GM19395 (cell line): Measurements from ENCODE around the gene GLIS2.
A peak's percentile ranks its signal among the peaks of the same experiment; 100 is the strongest.

Experiments
- ATAC-seq: cut with Tn5 transposase; IDR thresholded peaks from one replicate; pipeline ENCODE4 v1.9.1; 2021; ENCODE audit warnings: mild to moderate bottlenecking, moderate library complexity; ENCODE audit not compliant: unreplicated experiment

Gene GLIS2

DNA sequence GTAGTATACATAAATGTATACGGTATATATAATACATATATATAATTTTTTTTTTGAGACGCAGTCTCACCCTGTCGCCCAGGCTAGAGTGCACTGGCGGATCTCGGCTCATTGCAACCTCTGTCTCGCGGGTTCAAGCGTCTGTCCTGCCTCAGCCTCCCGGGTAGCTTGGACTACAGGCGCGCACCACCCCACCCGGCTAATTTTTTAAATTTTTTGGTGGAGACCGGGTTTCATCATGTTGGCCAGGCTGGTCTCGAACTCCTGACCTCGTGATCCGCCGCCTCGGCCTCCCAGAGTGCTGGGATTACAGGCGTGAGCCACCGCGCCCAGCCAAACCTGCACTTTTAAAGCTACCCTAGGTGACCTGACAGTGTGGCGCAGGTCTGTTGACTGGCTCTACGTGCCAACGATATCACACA, 34.5 kb downstream of the GLIS2 start:
- ATAC-seq = peak; percentile 7

DNA sequence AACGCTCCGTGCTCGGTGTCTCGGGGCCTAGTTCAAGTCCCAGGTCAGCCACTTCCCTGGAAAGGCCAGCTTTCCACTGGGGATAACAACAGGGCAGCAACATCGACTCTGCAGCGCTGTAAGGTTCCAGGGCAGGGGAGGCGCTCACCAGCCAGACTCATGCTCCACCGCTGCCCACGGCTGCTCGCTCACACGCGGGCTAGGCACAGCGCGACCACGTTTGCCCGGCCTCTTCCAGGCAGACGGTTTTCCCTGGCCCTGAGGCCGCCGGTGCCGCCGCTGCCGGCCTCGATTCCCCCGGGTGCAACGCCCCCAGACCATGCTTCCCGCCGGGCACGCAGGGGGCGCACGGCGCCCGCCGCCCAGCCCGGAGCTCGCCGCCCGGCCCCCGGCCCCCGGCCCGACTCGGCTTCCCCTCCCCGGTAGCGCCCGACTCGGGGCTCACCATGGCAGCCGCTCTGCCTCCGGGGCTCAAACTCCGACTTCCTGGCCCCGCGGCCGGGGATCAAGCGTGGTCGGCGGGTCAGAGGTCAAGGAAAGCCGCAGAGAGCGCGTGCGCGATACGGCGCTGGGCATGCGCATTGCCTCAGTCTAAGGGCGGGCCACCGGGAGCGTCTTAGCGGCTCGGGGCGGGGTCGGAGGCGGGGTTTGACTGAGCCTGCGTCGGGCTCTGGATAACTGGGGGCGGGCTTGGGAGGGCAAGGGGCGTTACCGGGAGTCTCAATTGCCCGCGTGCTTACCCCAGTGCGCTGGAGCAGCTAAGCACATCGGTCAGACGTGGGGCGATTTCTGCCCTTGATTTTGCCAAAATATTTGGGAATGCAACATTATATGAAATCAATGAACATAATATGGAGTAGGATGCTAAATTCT, 35.2 kb downstream of the GLIS2 start, which contains the start of gene PAM16:
PAM16 (minus strand) TSS at position 535 of the 873 bp plus-strand sequence; CDS start at position 448, 87 bp downstream.
- peak; percentile 89 for ATAC-seq

DNA sequence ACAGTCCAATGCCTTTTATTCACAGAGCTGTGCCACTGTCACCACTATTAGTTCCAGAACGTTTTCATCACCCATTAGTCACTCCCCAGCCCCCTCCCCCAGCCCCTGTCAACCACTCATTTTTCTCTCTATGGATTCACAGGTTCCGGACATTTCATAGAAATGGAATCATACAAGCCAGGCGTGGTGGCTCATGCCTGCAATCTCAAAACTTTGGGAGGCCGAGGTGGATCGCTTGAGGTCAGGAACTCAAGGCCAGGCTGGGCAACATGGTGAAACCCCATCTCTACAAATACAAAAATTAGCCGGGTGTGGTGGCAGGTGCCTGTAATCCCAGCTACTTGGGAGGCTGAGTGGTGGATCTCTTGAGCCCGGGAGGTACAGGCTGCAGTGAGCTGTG, 36.0 kb downstream of the GLIS2 start:
- no peak for ATAC-seq

DNA sequence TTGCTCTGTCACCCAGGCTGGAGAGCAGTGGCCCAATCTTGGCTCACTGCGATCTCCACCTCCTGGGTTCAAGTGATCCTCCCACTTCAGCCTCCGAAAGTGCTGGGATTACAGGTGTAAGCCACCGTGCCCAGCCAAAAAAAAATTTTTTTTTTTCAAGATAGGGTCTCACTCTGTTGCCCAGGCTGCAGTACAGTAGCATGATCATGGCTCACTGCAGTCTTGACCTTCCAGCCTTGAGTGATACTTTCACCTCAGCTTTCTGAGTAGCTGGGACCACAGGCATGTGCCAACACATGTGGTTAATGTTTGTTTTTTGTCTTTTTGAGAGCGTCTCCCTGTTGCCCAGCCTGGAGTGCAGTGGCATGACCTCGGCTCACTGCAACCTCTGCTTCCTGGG, 37.0 kb downstream of the GLIS2 start:
- no peak for ATAC-seq

DNA sequence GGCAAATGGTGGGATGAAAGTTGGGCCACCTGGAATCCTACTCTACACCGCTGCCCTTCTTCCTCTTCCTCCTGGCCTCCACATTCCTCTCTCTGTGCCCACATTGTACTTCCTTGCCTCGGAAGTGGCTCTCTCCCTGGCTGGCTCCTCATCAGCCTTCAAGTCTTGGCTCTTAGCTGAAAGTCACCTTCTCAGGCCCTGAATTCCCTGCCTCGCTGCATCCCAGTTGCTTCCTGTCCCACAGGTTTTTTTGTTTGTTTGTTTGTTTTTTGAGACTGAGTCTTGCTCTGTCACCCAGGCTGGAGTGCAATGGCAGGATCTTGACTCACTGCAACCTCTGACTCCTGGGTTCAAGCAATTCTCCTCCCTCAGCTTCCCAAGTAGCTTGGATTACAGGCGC, 37.8 kb downstream of the GLIS2 start:
- ATAC-seq = no peak

DNA sequence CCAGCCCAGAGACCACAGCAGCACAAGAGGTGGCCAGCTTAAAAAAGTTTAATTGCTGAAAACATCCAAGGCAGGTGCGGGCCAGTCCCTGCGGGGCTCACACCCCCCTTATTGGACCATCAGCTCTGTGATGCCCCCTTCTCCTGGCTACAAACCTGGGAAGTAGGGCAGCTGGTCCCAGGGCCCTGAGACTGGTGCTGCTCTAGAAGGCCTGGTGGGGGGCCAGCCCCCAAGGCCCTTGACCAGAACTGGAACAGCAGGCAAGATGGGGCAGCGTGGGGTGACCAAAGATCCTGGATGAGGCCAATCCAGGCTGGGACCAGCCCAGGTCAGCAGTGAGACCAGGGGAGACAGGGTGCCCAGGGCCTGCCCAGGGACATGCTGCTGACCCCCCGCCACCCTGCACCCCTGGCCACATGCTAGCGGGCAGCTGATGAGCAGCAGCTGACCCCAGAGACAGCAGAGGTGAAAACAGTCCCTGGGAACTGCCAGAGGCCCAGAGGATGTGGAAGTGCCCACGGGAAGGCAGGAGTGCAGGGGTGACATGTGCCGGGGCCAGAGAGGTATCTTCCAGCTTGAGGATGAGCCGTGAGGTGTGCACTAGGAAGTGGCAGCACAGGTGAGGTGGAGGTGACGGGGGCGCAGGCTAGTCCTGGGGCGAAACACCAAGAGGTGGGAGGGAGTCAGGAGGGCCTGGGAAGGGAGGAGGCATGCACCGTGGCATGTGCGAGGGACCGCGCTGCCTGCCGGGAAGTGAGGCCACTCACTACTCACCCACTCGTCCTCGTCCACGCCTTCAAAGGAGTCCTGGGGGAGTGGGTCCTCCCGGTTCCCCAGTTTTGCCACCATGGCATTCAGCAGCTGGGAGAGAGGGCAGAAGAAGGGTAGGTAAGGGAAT, 38.9 kb downstream of the GLIS2 start:
- ATAC-seq = no peak

DNA sequence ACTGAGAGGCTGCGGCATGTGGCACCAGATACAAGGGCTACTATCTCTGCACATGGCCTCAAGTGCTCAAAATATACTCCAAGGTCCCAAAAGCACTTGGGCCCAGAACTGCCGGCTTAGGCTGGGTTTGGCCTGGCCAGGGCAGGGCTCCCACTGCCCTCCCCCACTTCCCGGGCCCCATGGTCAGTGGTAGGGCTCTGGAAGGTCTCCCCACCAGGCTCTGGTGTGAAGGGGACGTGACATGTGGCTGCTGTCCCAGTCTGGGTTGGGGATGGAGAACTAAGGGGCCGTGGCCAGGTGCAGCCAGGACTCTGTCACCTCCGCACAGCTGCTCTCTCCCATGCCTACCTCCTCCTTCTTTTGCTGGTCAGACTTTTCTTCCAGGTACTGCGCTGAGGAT, 41.0 kb downstream of the GLIS2 start:
- no peak for ATAC-seq

DNA sequence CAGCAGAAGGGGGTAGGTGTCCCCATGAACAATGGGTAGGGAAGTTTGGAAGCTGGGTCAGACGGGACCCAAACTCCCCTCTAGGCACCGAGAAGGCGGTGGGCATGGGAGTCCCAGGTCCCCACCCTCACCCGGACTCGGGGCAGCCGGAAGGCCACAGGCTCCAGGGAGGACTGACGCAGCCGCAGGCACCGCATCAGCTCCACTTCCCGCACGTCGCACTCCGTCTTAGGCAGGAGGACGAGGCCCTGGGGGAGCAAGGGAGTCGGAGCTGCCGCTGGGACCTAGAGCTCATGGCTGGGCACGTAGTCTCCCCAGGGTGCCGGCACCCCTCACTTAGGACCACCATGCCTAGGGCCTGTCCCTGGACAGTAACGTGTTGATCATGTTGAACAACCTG, 42.4 kb downstream of the GLIS2 start:
- no peak for ATAC-seq

DNA sequence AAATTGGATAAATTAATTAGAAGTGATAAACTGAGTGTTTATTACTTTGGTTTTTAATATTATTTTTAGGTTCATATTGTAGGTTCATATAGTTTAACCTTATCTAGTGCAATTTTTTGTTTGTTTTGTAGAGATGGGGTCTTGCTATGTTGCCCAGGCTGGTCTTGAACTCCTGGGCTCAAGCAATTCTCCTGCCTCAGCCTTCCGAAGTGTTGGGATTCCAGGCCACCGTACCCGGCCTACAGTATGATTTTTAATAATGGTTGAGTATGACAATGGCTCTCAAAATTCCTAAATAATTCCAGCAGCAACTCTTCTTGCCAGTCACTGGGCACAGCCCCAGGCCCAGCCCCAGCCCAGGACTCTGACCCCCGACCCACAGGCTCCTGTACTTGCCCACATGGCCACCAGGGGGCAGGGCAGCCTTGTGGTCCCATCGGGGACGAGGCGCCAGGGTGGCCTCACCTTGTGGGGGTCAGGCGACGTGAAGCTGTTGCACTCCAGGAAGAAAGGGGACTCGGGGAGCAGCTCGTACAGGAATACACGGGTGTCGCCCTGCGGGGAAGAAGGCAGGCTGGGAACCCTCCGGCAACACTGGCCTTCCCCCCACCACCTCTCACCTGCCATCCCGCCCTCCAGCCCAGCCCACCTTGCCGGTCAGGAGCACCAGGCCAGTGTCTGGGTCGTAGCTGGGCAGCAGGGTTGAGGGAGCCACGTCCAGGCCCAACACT, 43.1 kb downstream of the GLIS2 start:
- no peak for ATAC-seq

DNA sequence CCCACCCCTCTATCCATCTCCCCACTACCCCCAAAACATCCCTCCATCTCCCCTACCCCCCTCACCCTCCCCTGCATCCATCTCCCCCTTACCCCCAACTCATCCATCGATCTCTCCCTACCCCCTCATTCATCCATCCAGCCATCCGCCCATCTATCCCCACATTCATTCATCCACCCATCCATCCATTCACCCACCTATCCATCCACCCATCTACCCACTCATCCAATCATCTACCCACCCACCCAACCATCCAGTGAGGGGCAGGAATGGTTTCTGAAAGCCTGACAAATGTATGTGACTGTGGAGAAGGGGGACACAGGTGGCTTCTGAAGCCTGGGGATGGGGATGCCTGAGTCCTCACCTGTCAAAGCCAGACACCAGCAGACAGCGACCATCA, 44.0 kb downstream of the GLIS2 start:
- no peak for ATAC-seq

DNA sequence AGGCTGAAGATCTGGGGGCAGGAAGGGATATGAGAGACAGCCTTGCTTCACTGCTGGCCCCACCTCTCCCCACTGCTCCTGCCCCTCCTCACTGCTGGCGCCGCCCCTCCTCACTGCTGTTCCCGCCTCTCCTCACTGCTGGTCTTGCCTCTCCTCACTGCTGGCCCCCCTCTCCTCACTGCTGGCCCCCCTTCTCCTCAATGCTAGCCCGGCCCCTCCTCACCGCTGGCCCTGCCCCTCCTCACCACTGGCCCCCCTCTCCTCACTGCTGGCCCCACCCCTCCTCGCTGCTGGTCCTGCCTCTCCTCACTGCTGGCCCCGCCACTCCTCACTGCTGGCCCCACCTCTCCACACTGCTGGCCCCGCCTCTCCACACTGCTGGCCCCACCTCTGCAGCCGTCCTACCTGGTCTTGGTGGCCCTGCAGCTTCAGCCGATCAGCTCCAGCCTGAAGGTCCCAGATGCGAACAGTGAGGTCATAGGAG, 44.7 kb downstream of the GLIS2 start:
- no peak for ATAC-seq

DNA sequence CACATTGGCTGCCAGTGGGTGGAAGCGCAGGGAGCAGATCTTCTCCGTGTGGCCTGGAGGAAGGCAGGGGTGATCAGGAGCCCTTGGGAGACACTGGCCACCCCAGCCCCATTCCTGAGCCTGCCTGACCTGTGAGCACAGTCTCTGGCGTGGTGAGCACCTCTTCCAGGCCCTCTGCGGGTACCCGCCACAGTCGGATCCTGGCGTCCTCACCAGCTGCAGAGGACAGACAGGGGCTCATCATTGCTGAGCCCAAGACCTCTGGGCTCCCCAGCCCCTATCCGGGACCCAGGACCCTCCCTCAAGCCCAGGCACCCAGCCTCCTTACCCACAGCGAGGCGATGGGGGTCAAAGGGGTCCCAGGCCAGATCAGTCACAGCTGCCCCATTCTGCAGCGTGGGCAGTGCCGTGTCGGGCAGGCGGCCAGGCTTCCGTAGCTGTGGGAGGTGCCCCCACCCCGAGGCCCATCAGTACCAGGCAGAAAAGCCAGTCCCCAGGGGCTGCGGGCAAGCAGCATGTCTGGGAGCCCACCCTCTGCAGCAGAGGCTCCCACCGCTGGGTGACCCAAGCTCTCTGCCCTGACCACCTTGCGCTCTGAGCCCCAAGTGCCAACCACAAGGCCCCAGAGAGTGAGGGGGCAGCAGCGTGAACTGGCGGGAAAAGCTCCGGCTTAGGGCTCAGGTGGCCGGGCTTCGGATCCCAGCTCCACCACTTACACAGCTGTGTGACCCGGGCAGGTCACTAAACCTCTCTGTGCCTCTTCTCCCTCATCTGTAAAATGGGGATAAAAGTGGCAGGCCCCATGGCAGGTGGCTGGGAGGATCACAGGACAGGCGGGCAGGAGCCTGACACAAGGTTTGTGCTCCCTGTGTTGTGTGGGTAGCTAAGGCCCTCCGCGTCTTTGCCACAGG, 45.4 kb downstream of the GLIS2 start:
- ATAC-seq = no peak

DNA sequence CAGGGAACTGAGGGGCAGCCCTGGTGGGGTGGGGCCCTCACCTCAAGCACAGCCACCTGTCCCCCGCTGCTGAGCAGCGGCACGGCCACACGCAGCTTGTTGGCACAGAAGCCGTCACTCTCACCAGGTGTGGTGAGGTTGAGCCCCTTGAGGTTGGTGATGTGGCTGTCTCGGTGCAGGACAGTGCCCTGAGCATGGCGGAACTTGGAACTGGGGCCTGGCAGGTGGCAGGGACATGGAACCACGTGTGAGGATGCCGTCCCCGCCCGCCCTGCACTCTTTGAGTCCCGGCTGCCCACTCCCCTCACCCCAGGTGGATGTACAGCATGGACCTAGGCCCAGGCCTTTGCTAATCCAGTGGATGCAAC, 46.1 kb downstream of the GLIS2 start:
- no peak for ATAC-seq

DNA sequence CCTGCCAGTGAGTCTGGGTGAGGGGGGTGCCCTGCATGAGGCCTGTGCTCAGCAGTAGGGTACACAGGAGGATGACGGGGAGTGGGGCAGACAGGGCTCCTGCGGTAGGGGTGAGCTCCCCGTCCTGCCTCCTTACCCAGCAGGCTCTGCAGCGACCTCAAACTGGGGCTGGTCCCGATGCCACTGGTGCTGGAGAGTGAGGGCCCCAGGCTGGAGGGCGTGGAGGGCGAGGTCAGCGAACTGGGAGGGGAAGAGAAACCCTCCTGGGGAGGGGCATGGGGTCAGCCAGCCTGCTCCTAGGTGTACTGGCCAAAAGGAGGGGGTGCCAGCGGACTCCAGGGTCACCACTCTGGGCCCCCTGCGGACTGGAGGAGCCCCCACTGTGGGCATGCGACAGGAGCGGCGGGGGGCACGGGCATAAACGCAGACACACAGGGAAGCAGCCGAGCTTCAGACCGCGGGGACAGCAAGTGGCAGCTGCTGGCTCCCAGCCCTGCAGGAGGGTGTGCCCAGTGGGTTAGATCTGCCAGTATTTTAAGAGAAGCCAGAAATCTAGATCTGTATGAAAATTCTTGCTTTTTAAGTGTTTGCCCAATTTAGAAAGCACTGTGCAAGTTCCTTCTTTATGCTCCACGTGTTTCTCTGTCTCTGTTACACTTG, 46.7 kb downstream of the GLIS2 start:
- ATAC-seq = no peak

DNA sequence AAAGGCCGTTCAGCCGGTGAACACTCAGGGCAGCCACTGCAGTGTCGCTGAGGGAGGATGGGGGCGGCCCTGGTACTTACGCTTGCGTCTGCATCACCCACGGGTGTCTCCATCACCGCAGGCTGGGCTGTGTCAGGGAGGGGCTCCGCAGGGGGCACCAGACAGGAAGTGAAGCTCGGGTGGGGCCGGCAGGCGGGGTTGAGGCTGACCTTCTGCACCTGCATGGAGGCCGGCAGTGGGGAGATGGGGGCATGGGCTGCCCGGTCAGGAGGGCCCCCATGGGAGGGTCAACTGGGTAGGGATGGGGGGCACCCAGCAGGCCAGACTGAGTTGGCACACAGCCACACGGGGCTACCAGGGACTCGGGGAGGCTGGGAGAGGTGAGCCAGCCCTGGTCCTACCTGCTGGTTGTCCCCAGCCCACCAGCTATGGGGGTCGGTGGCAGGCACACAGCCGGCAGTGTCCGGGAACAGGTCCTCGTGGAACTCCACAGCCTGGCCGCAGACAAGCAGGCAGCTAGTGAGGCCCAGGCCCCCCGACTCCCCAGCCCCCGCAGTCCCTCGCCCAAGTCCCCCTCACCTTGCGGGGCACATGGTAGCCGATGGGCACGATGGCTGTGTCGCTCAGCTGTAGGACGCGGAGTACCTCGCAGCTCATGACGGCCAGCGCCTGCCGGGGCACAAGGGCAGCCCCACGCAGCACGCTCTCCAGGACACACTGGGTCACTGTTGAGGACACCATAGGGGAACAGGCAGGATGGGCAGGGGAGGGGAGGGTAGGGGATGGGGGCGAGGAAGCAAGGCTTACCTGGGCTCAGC, 48.5 kb downstream of the GLIS2 start:
- no peak for ATAC-seq

DNA sequence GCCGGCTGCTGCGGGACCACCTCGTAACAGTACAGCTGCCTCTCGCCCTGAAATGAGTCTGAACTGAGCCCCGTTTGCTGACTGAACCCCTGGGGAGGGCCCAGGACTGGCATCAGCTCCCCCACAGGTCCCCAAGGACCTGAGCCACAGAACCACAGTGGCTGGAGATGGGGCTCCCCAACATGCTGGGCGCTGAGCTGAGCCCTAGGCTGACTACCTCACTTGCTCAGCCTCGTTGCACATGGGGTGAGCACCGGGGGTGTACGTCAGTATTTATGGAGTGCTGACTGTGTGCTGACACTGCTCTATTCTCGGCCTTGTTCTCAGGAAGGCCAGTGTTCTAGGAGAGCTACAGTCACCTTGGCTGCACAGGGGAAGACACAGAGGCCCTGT, 49.1 kb downstream of the GLIS2 start:
- no peak for ATAC-seq

DNA sequence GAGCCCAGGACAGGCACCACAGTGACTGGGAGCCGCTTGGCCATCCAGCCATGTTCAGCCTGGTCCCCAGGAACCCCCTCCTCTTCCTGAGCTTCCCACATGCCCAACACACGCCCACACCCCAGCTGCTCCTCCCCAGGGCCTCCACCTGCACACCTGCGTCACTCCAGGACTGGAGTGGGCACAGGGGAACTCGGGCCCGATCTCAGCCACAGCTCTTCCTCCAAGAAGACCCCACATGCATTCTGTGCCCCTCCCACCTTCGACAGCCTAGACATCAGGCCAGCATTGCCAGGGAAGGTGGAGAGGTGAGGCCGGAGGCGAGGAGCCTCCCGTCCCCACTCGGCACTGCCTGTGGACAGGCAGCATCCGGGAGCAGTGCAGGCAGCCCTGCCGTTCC, 49.7 kb downstream of the GLIS2 start:
- ATAC-seq = no peak

DNA sequence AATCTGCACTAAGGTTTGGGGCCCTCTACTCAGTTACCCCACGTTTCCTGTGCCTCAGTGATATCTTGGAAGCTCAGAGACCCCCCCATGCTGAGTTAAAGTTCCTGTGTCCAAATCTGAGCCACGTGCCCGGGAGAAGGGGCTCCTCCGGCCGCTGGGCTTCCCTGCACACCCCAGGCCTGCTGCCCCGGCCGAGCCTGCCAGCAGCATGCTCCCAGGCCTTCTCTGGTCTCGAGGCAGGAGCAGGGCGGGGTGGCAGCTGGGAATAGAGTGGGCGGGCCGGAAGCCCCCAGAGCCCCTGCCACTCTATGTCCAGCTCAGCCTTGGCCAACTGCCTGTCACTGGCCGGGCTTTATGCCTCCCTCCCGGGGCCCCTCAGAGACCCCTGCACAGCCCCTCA, 50.1 kb downstream of the GLIS2 start:
- no peak for ATAC-seq

DNA sequence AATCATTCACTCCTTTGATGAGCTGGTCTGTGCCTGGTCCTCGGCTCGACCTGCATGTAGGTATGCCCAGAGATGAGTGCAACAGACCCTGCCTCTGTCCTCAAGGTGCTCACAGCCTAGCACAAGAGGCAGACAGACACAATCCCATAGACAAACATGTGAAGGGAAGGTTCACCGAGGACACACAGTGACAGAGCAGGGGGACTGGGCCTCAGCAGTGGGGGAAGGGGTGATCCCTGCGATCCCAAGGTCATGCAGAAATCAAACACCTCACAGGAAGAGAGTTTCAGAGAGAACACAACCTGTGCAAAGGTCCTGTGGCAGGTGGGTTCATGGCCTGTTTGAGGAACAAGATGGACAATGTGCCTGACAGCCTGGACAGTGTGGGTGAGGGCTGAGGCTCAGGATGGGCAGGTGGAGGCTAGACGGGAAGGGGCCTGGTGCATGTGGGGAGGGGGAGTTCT, 51.6 kb downstream of the GLIS2 start:
- ATAC-seq = no peak
